HepG2 (cell line): ENCODE results near the gene ATP6V0A1. TPM values are rescaled to one million over a fixed set of nuclear protein-coding genes. Genes with fewer than 3 reads are reported as not detected.

Source experiments
- ARNT2 ChIP-seq: sonication (generic); formaldehyde crosslinking; IDR thresholded peaks from 2 replicates; pipeline ENCODE4 v1.8.0; 2022; ENCODE audit warnings: mild to moderate bottlenecking, low read depth, missing genetic modification reagents, moderate library complexity
- FIP1L1 ChIP-seq: fragments of 200-400 bp; formaldehyde crosslinking; IDR thresholded peaks from 2 replicates; pipeline ENCODE4 v1.6.1; 2018; ENCODE audit warnings: low read depth, mild to moderate bottlenecking, low read length, moderate library complexity, borderline replicate concordance; ENCODE audit not compliant: insufficient read depth
- GATAD1 ChIP-seq: IDR thresholded peaks from 2 replicates; pipeline ENCODE4 v1.6.1; 2016; ENCODE audit warnings: missing genetic modification reagents, missing compliant biosample characterization
- GTF2F1 ChIP-seq: fragments of 150-350 bp; IDR thresholded peaks from 2 replicates; pipeline ENCODE4 v1.6.1; 2014; ENCODE audit warnings: low read length
- HDAC1 ChIP-seq: sonication (generic); formaldehyde crosslinking; IDR thresholded peaks from 2 replicates; pipeline ENCODE4 v1.5.1; 2020; ENCODE audit warnings: mild to moderate bottlenecking, missing genetic modification reagents
- KAT7 ChIP-seq: IDR thresholded peaks from 2 replicates; pipeline ENCODE4 v1.6.1; 2018; ENCODE audit warnings: borderline replicate concordance, missing compliant biosample characterization
- KDM4B ChIP-seq: sonication (generic); formaldehyde crosslinking; IDR thresholded peaks from 2 replicates; pipeline ENCODE4 v1.4.0; 2020; ENCODE audit warnings: missing genetic modification reagents
- KMT2B ChIP-seq: IDR thresholded peaks from 2 replicates; pipeline ENCODE4 v1.6.1; 2016; ENCODE audit warnings: missing genetic modification reagents, missing compliant biosample characterization
- MAFG ChIP-seq: sonication (generic); formaldehyde crosslinking; IDR thresholded peaks from 2 replicates; pipeline ENCODE4 v1.5.1; 2020; ENCODE audit warnings: mild to moderate bottlenecking, missing genetic modification reagents
- MAZ ChIP-seq, 2 experiments: sonication (generic) in 1 of 2; formaldehyde crosslinking in 1 of 2; IDR thresholded peaks; 2 replicates each; pipeline versions ENCODE4 v1.5.0 to v1.6.1; 2012 to 2020; ENCODE audit warnings: low read depth in 2 of 2, mild to moderate bottlenecking in 2 of 2, borderline replicate concordance in 1 of 2, improper control_type of control experiment in 1 of 2, low read length in 1 of 2, missing genetic modification reagents in 1 of 2, moderate library complexity in 1 of 2
- MED8 ChIP-seq: sonication (generic); formaldehyde crosslinking; IDR thresholded peaks from 2 replicates; pipeline ENCODE4 v1.8.1; 2023; ENCODE audit warnings: mild to moderate bottlenecking, missing genetic modification reagents; ENCODE audit not compliant: insufficient replicate concordance
- MXD4 ChIP-seq: IDR thresholded peaks from 2 replicates; pipeline ENCODE4 v1.6.1; 2016; ENCODE audit warnings: mild to moderate bottlenecking, missing biosample characterization, missing genetic modification reagents
- NR3C1 ChIP-seq: sonication (generic); formaldehyde crosslinking; IDR thresholded peaks from 2 replicates; pipeline ENCODE4 v1.4.0; 2020; ENCODE audit warnings: missing genetic modification reagents
- NRL ChIP-seq: sonication (generic); formaldehyde crosslinking; IDR thresholded peaks from 2 replicates; pipeline ENCODE4 v1.5.0; 2020; ENCODE audit warnings: missing genetic modification reagents, mild to moderate bottlenecking, moderate library complexity, borderline replicate concordance
- RBFOX2 ChIP-seq: fragments of 200-400 bp; formaldehyde crosslinking; IDR thresholded peaks from 2 replicates; pipeline ENCODE4 v1.6.1; 2017; ENCODE audit warnings: low read depth, mild to moderate bottlenecking, low read length
- ZFP90 ChIP-seq: sonication (generic); formaldehyde crosslinking; IDR thresholded peaks from 2 replicates; pipeline ENCODE4 v1.8.0; 2022; ENCODE audit warnings: missing genetic modification reagents, mild to moderate bottlenecking, inconsistent platforms, borderline replicate concordance
- ZNF367 ChIP-seq: sonication (generic); formaldehyde crosslinking; IDR thresholded peaks from 2 replicates; pipeline ENCODE4 v1.4.0; 2020; ENCODE audit warnings: missing genetic modification reagents, borderline replicate concordance
- ZNF441 ChIP-seq: sonication (generic); formaldehyde crosslinking; IDR thresholded peaks from 2 replicates; pipeline ENCODE4 v1.7.0; 2021; ENCODE audit warnings: missing genetic modification reagents, borderline replicate concordance
- ZNF543 ChIP-seq: sonication (generic); formaldehyde crosslinking; IDR thresholded peaks from 2 replicates; pipeline ENCODE4 v1.4.0; 2020; ENCODE audit warnings: mild to moderate bottlenecking, missing genetic modification reagents
- ZNF547 ChIP-seq: sonication (generic); formaldehyde crosslinking; IDR thresholded peaks from 2 replicates; pipeline ENCODE4 v1.5.1; 2020; ENCODE audit warnings: mild to moderate bottlenecking, missing genetic modification reagents
- ZNF580 ChIP-seq: IDR thresholded peaks from 2 replicates; pipeline ENCODE4 v1.6.1; 2016; ENCODE audit warnings: low read depth, borderline replicate concordance
- ZNF605 ChIP-seq: sonication (generic); formaldehyde crosslinking; IDR thresholded peaks from 2 replicates; pipeline ENCODE4 v1.8.0; 2022; ENCODE audit warnings: mild to moderate bottlenecking, missing genetic modification reagents
- polyA plus RNA-seq, 8 experiments: library from polyadenylated mRNA; depleted of rRNA in 3 of 8; stranded (reverse) in 7 of 8; unstranded in 1 of 8; fragments of >200 nt; fragmentation: Illumina TruSeq in 4 of 8; extraction: Trizol in 4 of 8; gene quantifications; 2 replicates each; pipeline versions ENCODE4 v1.2.1 to v1.2.3, GENCODE V29; 2011 to 2016; ENCODE audit warnings: low read depth in 4 of 8, missing spikeins in 1 of 8, mixed read lengths in 1 of 8; ENCODE audit not compliant: insufficient read depth in 1 of 8
- total RNA-seq, 5 experiments: library from RNA; depleted of rRNA; stranded (reverse); fragments of >200 nt; fragmentation: Illumina TruSeq; extraction: Trizol; gene quantifications; 2 replicates each; pipeline ENCODE4 v1.2.3, GENCODE V29; 2016; ENCODE audit warnings: low read depth in 1 of 5
- TF ChIP-seq, protein P1 (sequence below): IDR thresholded peaks from 2 replicates; pipeline ENCODE4 v1.6.1; 2018; ENCODE audit warnings: missing genetic modification reagents
- TF ChIP-seq, protein P2 (sequence below): sonication (generic); formaldehyde crosslinking; IDR thresholded peaks from 2 replicates; pipeline ENCODE4 v1.5.1; 2020; ENCODE audit warnings: mild to moderate bottlenecking, missing genetic modification reagents, moderate library complexity

Gene ATP6V0A1
- total and polyA plus RNA-seq, 2 of the 13 experiments (the other 11 are each of a cell fraction or from before 2014, with no cell fraction given): 27.9 to 54.1 TPM

DNA sequence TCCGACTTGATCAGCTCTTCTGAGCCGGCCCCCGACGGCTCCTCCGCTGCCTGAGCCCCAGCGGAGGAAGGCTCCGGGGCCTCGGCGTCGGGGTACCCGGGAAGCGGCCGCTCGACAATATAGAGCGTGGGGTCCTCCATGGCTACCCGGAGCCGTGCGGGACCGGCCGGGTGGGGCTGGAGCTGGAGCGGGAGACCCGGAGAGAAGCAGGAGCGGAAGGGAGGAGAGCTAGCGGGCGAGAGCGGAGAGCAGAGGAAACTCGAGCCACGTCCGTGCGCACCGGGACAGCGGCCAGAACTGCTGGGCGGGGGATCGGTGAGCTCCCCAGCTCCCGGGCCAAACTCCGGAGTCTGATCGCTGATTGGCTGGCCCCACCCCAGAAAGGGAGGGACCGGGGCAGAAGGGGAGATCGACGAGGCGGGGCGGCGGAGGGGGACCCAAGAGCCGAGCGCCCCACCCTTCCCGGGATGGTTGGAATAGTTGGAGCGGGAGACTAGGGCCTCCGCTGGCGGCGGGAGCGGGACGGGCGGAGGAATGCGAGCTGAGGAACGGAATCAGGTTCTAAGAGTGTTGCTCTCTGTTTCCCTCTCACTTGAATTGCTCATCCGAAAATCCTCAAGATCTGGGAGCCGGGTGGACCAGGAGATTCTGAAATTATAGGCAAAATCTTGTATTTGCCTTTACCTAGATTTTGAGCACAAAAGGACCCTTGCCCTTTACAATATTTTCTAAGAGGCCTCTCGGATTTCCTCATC lies 35.5 kb upstream of the ATP6V0A1 start, which contains the start of gene CAVIN1 (continued):
- TF ChIP-seq, protein P1, sequence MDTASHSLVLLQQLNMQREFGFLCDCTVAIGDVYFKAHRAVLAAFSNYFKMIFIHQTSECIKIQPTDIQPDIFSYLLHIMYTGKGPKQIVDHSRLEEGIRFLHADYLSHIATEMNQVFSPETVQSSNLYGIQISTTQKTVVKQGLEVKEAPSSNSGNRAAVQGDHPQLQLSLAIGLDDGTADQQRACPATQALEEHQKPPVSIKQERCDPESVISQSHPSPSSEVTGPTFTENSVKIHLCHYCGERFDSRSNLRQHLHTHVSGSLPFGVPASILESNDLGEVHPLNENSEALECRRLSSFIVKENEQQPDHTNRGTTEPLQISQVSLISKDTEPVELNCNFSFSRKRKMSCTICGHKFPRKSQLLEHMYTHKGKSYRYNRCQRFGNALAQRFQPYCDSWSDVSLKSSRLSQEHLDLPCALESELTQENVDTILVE (CRISPR knock-in tag): peak; percentile 64
- peak; percentile 91 for TF ChIP-seq NRL (CRISPR knock-in tag)
- TF ChIP-seq KAT7 (CRISPR knock-in tag): 0 out of 2 replicates have a peak, but pooled peaks have one; percentile 65
- TF ChIP-seq, protein P2, sequence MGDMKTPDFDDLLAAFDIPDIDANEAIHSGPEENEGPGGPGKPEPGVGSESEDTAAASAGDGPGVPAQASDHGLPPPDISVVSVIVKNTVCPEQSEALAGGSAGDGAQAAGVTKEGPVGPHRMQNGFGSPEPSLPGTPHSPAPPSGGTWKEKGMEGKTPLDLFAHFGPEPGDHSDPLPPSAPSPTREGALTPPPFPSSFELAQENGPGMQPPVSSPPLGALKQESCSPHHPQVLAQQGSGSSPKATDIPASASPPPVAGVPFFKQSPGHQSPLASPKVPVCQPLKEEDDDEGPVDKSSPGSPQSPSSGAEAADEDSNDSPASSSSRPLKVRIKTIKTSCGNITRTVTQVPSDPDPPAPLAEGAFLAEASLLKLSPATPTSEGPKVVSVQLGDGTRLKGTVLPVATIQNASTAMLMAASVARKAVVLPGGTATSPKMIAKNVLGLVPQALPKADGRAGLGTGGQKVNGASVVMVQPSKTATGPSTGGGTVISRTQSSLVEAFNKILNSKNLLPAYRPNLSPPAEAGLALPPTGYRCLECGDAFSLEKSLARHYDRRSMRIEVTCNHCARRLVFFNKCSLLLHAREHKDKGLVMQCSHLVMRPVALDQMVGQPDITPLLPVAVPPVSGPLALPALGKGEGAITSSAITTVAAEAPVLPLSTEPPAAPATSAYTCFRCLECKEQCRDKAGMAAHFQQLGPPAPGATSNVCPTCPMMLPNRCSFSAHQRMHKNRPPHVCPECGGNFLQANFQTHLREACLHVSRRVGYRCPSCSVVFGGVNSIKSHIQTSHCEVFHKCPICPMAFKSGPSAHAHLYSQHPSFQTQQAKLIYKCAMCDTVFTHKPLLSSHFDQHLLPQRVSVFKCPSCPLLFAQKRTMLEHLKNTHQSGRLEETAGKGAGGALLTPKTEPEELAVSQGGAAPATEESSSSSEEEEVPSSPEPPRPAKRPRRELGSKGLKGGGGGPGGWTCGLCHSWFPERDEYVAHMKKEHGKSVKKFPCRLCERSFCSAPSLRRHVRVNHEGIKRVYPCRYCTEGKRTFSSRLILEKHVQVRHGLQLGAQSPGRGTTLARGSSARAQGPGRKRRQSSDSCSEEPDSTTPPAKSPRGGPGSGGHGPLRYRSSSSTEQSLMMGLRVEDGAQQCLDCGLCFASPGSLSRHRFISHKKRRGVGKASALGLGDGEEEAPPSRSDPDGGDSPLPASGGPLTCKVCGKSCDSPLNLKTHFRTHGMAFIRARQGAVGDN (CRISPR knock-in tag): peak; percentile 89
- peak; percentile 95 for TF ChIP-seq ZFP90 (CRISPR knock-in tag)
- TF ChIP-seq MAZ (IDR thresholded peaks at IDR 0.05; ENCODE audit: borderline replicate concordance, low read depth, low read length): peak; percentile 69
- TF ChIP-seq MAZ (CRISPR knock-in tag; IDR thresholded peaks at IDR 0.05; ENCODE audit: low read depth): peak; percentile 72; the same call in 1 of the 2 replicates
- no peak for TF ChIP-seq GTF2F1
- TF ChIP-seq MED8 (CRISPR knock-in tag): no peak
- peak; percentile 37 for TF ChIP-seq ZNF605 (CRISPR knock-in tag)
- 0 out of 2 replicates have a peak, but pooled peaks have one; percentile 64 for TF ChIP-seq ZNF543
- TF ChIP-seq ZNF580 (CRISPR knock-in tag): peak; percentile 26
- TF ChIP-seq GATAD1 (CRISPR knock-in tag): no peak; the same call in 1 of the 2 replicates
- TF ChIP-seq NR3C1 (CRISPR knock-in tag): no peak
- TF ChIP-seq FIP1L1: peak; percentile 55; the same call in 1 of the 2 replicates
- TF ChIP-seq MXD4 (CRISPR knock-in tag): peak; percentile 39; the same call in 1 of the 2 replicates
- 0 out of 2 replicates have a peak, but pooled peaks have one; percentile 16 for TF ChIP-seq ARNT2
- TF ChIP-seq KDM4B (CRISPR knock-in tag): 0 out of 2 replicates have a peak, but pooled peaks have one; percentile 11
- TF ChIP-seq HDAC1: peak; percentile 79
- peak; percentile 92 for TF ChIP-seq RBFOX2
- no peak; the same call in 1 of the 2 replicates for TF ChIP-seq ZNF441 (CRISPR knock-in tag)
- no peak for TF ChIP-seq KMT2B
- TF ChIP-seq MAFG (CRISPR knock-in tag): no peak
- TF ChIP-seq ZNF367 (CRISPR knock-in tag): peak; percentile 83; the same call in 1 of the 2 replicates
- TF ChIP-seq ZNF547 (CRISPR knock-in tag): peak; percentile 54
